ENCODE measurements around the gene SNAPIN.

DNA sequence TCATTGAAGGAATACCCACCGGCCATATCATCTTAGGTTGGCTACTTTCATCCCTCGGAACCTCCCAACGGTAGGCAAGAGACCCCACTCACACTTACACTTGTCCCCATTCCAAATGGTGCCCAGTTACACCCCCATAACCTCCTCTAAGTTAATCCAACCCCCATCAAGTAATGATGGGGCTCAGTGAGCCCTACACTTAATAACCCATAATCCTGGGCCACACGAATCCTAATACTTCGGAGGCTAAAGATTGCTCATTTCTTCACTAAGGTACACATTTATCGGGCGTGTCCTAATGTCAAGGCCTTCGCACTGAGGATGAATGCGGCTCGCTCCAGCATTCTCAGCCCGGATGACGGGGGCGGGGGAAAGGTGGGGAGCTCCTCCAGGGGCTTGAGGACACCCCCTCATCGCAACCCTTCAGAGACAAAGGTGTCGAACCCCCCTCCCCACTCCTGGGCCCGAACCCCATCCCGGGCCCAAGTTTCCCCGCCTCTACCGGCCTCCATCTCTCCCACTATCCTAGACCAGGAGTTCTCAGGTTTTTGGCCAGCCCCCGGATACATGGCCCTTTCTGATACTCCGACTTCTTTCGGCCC is 11.9 kb downstream of the SNAPIN start:
- TF ChIP-seq ZNF317 (CRISPR knock-in tag; IDR thresholded peaks at IDR 0.05; ENCODE audit: borderline replicate concordance, low read depth) (no peak), SP1 (CRISPR knock-in tag; conservative IDR thresholded peaks at IDR 0.05) (no peak), JUN (CRISPR knock-in tag; IDR thresholded peaks at IDR 0.05) (no peak), NR3C1 (CRISPR knock-in tag; conservative IDR thresholded peaks at IDR 0.05; ENCODE audit: low read depth) (no peak)
- TF ChIP-seq, protein P1, sequence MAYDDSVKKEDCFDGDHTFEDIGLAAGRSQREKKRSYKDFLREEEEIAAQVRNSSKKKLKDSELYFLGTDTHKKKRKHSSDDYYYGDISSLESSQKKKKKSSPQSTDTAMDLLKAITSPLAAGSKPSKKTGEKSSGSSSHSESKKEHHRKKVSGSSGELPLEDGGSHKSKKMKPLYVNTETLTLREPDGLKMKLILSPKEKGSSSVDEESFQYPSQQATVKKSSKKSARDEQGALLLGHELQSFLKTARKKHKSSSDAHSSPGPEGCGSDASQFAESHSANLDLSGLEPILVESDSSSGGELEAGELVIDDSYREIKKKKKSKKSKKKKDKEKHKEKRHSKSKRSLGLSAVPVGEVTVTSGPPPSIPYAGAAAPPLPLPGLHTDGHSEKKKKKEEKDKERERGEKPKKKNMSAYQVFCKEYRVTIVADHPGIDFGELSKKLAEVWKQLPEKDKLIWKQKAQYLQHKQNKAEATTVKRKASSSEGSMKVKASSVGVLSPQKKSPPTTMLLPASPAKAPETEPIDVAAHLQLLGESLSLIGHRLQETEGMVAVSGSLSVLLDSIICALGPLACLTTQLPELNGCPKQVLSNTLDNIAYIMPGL (CRISPR knock-in tag; IDR thresholded peaks at IDR 0.05), result no peak
- TF ChIP-seq, protein P2, sequence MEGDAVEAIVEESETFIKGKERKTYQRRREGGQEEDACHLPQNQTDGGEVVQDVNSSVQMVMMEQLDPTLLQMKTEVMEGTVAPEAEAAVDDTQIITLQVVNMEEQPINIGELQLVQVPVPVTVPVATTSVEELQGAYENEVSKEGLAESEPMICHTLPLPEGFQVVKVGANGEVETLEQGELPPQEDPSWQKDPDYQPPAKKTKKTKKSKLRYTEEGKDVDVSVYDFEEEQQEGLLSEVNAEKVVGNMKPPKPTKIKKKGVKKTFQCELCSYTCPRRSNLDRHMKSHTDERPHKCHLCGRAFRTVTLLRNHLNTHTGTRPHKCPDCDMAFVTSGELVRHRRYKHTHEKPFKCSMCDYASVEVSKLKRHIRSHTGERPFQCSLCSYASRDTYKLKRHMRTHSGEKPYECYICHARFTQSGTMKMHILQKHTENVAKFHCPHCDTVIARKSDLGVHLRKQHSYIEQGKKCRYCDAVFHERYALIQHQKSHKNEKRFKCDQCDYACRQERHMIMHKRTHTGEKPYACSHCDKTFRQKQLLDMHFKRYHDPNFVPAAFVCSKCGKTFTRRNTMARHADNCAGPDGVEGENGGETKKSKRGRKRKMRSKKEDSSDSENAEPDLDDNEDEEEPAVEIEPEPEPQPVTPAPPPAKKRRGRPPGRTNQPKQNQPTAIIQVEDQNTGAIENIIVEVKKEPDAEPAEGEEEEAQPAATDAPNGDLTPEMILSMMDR (IDR thresholded peaks at IDR 0.05), result no peak
- TF ChIP-seq, protein P3, sequence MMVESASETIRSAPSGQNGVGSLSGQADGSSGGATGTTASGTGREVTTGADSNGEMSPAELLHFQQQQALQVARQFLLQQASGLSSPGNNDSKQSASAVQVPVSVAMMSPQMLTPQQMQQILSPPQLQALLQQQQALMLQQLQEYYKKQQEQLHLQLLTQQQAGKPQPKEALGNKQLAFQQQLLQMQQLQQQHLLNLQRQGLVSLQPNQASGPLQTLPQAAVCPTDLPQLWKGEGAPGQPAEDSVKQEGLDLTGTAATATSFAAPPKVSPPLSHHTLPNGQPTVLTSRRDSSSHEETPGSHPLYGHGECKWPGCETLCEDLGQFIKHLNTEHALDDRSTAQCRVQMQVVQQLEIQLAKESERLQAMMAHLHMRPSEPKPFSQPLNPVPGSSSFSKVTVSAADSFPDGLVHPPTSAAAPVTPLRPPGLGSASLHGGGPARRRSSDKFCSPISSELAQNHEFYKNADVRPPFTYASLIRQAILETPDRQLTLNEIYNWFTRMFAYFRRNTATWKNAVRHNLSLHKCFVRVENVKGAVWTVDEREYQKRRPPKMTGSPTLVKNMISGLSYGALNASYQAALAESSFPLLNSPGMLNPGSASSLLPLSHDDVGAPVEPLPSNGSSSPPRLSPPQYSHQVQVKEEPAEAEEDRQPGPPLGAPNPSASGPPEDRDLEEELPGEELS (CRISPR knock-in tag; IDR thresholded peaks at IDR 0.05), result no peak
- TF ChIP-seq, protein P4, sequence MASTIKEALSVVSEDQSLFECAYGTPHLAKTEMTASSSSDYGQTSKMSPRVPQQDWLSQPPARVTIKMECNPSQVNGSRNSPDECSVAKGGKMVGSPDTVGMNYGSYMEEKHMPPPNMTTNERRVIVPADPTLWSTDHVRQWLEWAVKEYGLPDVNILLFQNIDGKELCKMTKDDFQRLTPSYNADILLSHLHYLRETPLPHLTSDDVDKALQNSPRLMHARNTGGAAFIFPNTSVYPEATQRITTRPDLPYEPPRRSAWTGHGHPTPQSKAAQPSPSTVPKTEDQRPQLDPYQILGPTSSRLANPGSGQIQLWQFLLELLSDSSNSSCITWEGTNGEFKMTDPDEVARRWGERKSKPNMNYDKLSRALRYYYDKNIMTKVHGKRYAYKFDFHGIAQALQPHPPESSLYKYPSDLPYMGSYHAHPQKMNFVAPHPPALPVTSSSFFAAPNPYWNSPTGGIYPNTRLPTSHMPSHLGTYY (CRISPR knock-in tag; IDR thresholded peaks at IDR 0.05), result no peak; the same call in 1 of the 2 replicates
- TF ChIP-seq, protein P5, sequence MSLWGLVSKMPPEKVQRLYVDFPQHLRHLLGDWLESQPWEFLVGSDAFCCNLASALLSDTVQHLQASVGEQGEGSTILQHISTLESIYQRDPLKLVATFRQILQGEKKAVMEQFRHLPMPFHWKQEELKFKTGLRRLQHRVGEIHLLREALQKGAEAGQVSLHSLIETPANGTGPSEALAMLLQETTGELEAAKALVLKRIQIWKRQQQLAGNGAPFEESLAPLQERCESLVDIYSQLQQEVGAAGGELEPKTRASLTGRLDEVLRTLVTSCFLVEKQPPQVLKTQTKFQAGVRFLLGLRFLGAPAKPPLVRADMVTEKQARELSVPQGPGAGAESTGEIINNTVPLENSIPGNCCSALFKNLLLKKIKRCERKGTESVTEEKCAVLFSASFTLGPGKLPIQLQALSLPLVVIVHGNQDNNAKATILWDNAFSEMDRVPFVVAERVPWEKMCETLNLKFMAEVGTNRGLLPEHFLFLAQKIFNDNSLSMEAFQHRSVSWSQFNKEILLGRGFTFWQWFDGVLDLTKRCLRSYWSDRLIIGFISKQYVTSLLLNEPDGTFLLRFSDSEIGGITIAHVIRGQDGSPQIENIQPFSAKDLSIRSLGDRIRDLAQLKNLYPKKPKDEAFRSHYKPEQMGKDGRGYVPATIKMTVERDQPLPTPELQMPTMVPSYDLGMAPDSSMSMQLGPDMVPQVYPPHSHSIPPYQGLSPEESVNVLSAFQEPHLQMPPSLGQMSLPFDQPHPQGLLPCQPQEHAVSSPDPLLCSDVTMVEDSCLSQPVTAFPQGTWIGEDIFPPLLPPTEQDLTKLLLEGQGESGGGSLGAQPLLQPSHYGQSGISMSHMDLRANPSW (CRISPR knock-in tag; conservative IDR thresholded peaks at IDR 0.05; ENCODE audit: low read depth), result no peak

Data from WTC11 (cell line).